Measurements from ENCODE around the gene CDH1. TPM values are rescaled to one million over a fixed set of nuclear protein-coding genes. Genes with fewer than 3 reads are reported as not detected.

CDH1 gene
- total RNA-seq, 3 donors from 2014 or later (not counting 1 experiment from before 2014, with no cell fraction given): 0.50 TPM; not detected in 2

- H3K4me3 ChIP-seq (ENCODE audit: low read length): no peak overlapping the region
- no peaks in the 10 kb centered on the region for H3K4me1 ChIP-seq (ENCODE audit: control insufficient read depth, insufficient read depth, low read length)
- no peaks in the 10 kb centered on the region for H3K9me3 ChIP-seq (ENCODE audit: control insufficient read depth, insufficient read depth, low read length)
- H3K9me3 Mint-ChIP-seq: no peaks in the 10 kb centered on the region
- H3K27me3 ChIP-seq (ENCODE audit: control insufficient read depth, insufficient read depth, low read length): no peaks in the 10 kb centered on the region
- no peaks in the 10 kb centered on the region for H3K36me3 Mint-ChIP-seq
- TF ChIP-seq, protein P1, sequence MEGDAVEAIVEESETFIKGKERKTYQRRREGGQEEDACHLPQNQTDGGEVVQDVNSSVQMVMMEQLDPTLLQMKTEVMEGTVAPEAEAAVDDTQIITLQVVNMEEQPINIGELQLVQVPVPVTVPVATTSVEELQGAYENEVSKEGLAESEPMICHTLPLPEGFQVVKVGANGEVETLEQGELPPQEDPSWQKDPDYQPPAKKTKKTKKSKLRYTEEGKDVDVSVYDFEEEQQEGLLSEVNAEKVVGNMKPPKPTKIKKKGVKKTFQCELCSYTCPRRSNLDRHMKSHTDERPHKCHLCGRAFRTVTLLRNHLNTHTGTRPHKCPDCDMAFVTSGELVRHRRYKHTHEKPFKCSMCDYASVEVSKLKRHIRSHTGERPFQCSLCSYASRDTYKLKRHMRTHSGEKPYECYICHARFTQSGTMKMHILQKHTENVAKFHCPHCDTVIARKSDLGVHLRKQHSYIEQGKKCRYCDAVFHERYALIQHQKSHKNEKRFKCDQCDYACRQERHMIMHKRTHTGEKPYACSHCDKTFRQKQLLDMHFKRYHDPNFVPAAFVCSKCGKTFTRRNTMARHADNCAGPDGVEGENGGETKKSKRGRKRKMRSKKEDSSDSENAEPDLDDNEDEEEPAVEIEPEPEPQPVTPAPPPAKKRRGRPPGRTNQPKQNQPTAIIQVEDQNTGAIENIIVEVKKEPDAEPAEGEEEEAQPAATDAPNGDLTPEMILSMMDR (IDR thresholded peaks at IDR 0.05): no peak
- ATAC-seq: no peak
- H3K27ac ChIP-seq (ENCODE audit: low read length): no peak overlapping the region
- no peak overlapping the region for H3K4me3 Mint-ChIP-seq
- no peaks in the 10 kb centered on the region for H3K4me1 Mint-ChIP-seq
- DNase-seq: no peak
- peaks cover 0 to 6% of the 10 kb centered on the region in 2 donors for H3K27me3 Mint-ChIP-seq (ENCODE audit: low read depth in 2 of 2)
- 82% methylated on average over 3 of the region's 3 CpGs for WGBS (ENCODE audit: insufficient coverage)
- intact Hi-C loops (cut with micrococcal nuclease): no loop called here
- H3K36me3 ChIP-seq (ENCODE audit: control insufficient read depth, insufficient read depth, low read length): no peaks in the 10 kb centered on the region
- H3K27ac Mint-ChIP-seq: no peak overlapping the region
Observed at GRCh38 chr16:68724797-68725196, 12.3 kb upstream of the CDH1 start.

DNA sequence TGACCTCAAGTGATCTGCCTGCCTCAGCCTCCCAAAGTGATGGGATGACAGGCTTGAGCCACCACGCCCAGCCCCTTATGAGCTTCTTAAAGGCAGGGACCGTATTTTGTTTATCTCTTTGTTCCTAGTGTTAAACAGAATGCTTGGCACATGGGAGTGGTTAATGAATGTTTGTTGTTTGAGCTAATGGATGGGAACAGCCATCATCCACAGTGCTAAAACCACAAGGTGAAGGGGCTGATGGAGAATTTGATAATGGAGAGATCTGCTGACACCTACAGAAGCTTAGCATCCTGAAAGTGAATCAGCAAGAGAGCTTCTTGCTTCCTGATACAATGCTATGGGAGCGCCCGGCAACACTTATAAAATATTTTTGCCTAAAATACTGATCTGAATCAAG, 8.6 kb upstream of the CDH1 start:
- H3K4me3 ChIP-seq (ENCODE audit: low read length): no peak overlapping the region
- no peaks in the 10 kb centered on the region for H3K36me3 ChIP-seq (ENCODE audit: control insufficient read depth, insufficient read depth, low read length)
- Mint-ChIP-seq H3K9me3 (no peaks in the 10 kb centered on the region), H3K27me3 (ENCODE audit: low read depth in 2 of 2) (peaks cover 0 to 11% of the 10 kb centered on the region in 2 donors), H3K4me3 (no peak overlapping the region), H3K4me1 (no peaks in the 10 kb centered on the region), H3K27ac (no peak overlapping the region), H3K36me3 (no peaks in the 10 kb centered on the region)
- TF ChIP-seq, protein P1 (IDR thresholded peaks at IDR 0.05): no peak
- DNase-seq: no peak
- H3K27ac ChIP-seq (ENCODE audit: low read length): no peak overlapping the region
- no peaks in the 10 kb centered on the region for H3K4me1 ChIP-seq (ENCODE audit: control insufficient read depth, insufficient read depth, low read length)
- 88% methylated on average over 4 of the region's 4 CpGs for WGBS (ENCODE audit: insufficient coverage)
- no peaks in the 10 kb centered on the region for H3K9me3 ChIP-seq (ENCODE audit: control insufficient read depth, insufficient read depth, low read length)
- intact Hi-C loops (cut with micrococcal nuclease): no loop called here
- no peaks in the 10 kb centered on the region for H3K27me3 ChIP-seq (ENCODE audit: control insufficient read depth, insufficient read depth, low read length)
- ATAC-seq: no peak

DNA sequence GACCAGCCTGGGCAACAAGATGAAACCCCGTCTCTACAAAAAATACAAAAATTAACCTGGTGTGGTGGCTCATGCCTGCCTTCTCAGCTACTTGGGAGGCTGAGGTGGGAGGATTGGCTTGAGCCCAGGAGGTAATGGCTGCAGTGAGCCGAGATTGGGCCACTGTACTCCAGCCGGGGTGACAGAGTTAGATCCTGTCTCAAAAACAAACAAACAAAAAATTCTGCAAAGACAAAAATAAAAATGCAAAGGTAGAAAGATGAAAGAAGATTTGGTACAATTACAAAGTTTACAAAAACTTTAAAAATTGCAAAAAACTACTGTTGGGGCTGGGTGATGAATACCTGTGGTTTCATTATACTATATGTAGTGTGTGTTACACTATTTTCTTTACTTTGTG, 5.5 kb upstream of the CDH1 start:
- intact Hi-C loops (cut with micrococcal nuclease): no loop called here
- H3K9me3 Mint-ChIP-seq: no peaks in the 10 kb centered on the region
- 76% methylated on average over 2 of the region's 3 CpGs for WGBS (ENCODE audit: insufficient coverage)
- H3K36me3 ChIP-seq (ENCODE audit: control insufficient read depth, insufficient read depth, low read length): no peaks in the 10 kb centered on the region
- no peaks in the 10 kb centered on the region for H3K4me1 ChIP-seq (ENCODE audit: control insufficient read depth, insufficient read depth, low read length)
- peaks cover 2% of the 10 kb centered on the region in 2 donors for H3K4me1 Mint-ChIP-seq
- peaks cover 7% of the 10 kb centered on the region for H3K27me3 ChIP-seq (ENCODE audit: control insufficient read depth, insufficient read depth, low read length)
- H3K9me3 ChIP-seq (ENCODE audit: control insufficient read depth, insufficient read depth, low read length): no peaks in the 10 kb centered on the region
- H3K27ac Mint-ChIP-seq: no peak overlapping the region
- ATAC-seq: no peak
- H3K27ac ChIP-seq (ENCODE audit: low read length): no peak overlapping the region
- H3K27me3 Mint-ChIP-seq (ENCODE audit: low read depth in 2 of 2): peaks cover 11 to 16% of the 10 kb centered on the region in 2 donors
- H3K4me3 ChIP-seq (ENCODE audit: low read length): no peak overlapping the region
- no peak for DNase-seq
- no peak overlapping the region for H3K4me3 Mint-ChIP-seq
- no peaks in the 10 kb centered on the region for H3K36me3 Mint-ChIP-seq
- TF ChIP-seq, protein P1 (IDR thresholded peaks at IDR 0.05): no peak

DNA sequence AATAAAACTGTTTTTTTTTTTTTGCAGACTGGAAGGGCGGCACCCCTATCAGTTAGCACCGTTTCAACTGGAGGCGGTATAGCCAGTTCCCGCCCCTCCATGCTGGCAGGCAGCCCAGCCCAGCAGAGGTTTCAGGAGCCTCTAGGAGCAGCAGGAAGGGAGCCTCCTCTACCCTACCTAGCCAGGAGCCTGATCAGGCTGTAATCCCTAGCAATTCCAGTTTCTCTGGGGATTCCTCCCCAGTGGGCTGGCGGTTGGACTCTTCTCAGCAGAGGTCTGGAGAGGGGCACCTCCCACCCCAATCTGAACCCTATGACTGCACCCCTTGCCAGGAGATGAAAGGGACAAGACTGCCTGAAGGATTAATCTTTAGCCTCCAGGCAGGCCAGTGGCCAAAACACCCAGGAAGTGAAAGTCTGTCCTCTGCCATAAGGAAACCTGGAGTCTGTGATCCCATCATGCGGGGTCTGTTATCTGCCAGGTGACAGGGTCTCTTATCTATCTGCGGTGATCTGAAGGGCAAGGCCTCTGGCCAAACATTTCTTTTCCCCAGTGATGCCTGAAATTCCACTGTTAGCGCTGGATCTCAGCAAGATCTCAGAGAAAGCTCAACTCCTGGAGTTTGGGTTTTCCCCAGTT, 4.9 kb upstream of the CDH1 start:
- H3K27ac ChIP-seq (ENCODE audit: low read length): no peak overlapping the region
- H3K27ac Mint-ChIP-seq: no peak overlapping the region
- H3K27me3 Mint-ChIP-seq (ENCODE audit: low read depth in 2 of 2): peaks cover 16 to 18% of the 10 kb centered on the region in 2 donors
- H3K9me3 Mint-ChIP-seq: no peaks in the 10 kb centered on the region
- no peaks in the 10 kb centered on the region for H3K36me3 Mint-ChIP-seq
- H3K4me1 ChIP-seq (ENCODE audit: control insufficient read depth, insufficient read depth, low read length): peaks cover 4% of the 10 kb centered on the region
- WGBS (ENCODE audit: insufficient coverage): 79% methylated on average over 8 of the region's 8 CpGs
- H3K4me1 Mint-ChIP-seq: peaks cover 5 to 6% of the 10 kb centered on the region in 2 donors
- intact Hi-C loops (cut with micrococcal nuclease): no loop called here
- no peak overlapping the region for H3K4me3 Mint-ChIP-seq
- ATAC-seq: no peak
- no peaks in the 10 kb centered on the region for H3K9me3 ChIP-seq (ENCODE audit: control insufficient read depth, insufficient read depth, low read length)
- H3K4me3 ChIP-seq (ENCODE audit: low read length): no peak overlapping the region
- H3K36me3 ChIP-seq (ENCODE audit: control insufficient read depth, insufficient read depth, low read length): no peaks in the 10 kb centered on the region
- no peak for DNase-seq
- TF ChIP-seq, protein P1 (IDR thresholded peaks at IDR 0.05): no peak
- H3K27me3 ChIP-seq (ENCODE audit: control insufficient read depth, insufficient read depth, low read length): peaks cover 12% of the 10 kb centered on the region
